ENCODE measurements around the gene GPM6B.

Gene GPM6B

GRCh38 chrX:13748486-13748885, 68.4 kb downstream of the GPM6B start:
- no peak for TF ChIP-seq CTCF (IDR thresholded peaks at IDR 0.05; ENCODE audit: low read depth, low read length)
- no peak for TF ChIP-seq MYC (IDR thresholded peaks at IDR 0.05; ENCODE audit: low read depth, low read length)
- no peak for TF ChIP-seq MAX (IDR thresholded peaks at IDR 0.05; ENCODE audit: low read depth, low read length)
- TF ChIP-seq POLR2A (IDR thresholded peaks at IDR 0.05; ENCODE audit: extremely low read depth, insufficient read length) = no peak
- H3K4me3 ChIP-seq (ENCODE audit: low read depth, low read length) = no peak overlapping the region
- DNase-seq (ENCODE audit: low read depth) = no peak

DNA sequence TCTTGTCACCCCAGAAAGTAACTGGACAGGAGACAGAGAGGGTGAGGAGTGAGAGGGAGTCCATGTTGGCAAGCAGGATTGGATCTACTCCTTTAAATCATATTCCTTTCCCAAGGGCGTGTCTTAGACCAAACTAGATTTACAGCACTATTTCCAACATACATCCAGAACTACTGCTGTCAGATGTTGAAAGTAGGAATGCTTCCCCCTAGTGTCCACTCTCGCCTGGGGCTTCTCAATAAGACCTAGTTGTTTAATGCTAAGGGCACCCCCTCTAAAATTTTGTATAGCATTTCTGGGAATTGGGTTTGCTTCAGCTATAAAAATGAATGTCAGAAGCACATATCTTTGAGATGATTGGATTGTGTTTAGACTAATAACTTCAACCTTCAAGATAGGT, 69.1 kb downstream of the GPM6B start:
- TF ChIP-seq CTCF (IDR thresholded peaks at IDR 0.05; ENCODE audit: low read depth, low read length) = peak; percentile 43
- TF ChIP-seq MYC (IDR thresholded peaks at IDR 0.05; ENCODE audit: low read depth, low read length) = no peak
- H3K4me3 ChIP-seq (ENCODE audit: low read depth, low read length) = no peak overlapping the region
- DNase-seq (ENCODE audit: low read depth) = peak; percentile 67

GRCh38 chrX:13742397-13743176, 74.3 kb downstream of the GPM6B start:
- DNase-seq (ENCODE audit: low read depth) = peak; percentile 34
- TF ChIP-seq MAX (IDR thresholded peaks at IDR 0.05; ENCODE audit: low read depth, low read length) = no peak
- no peak for TF ChIP-seq MYC (IDR thresholded peaks at IDR 0.05; ENCODE audit: low read depth, low read length)
- TF ChIP-seq POLR2A (IDR thresholded peaks at IDR 0.05; ENCODE audit: extremely low read depth, insufficient read length) = no peak
- no peak for TF ChIP-seq CTCF (IDR thresholded peaks at IDR 0.05; ENCODE audit: low read depth, low read length)

GRCh38 chrX:13741695-13742094, 75.2 kb downstream of the GPM6B start:
- peak; percentile 48 for DNase-seq (ENCODE audit: low read depth)
- TF ChIP-seq MYC (IDR thresholded peaks at IDR 0.05; ENCODE audit: low read depth, low read length) = no peak
- TF ChIP-seq POLR2A (IDR thresholded peaks at IDR 0.05; ENCODE audit: extremely low read depth, insufficient read length) = no peak
- TF ChIP-seq CTCF (IDR thresholded peaks at IDR 0.05; ENCODE audit: low read depth, low read length) = no peak
- TF ChIP-seq MAX (IDR thresholded peaks at IDR 0.05; ENCODE audit: low read depth, low read length) = no peak
- H3K4me3 ChIP-seq (ENCODE audit: low read depth, low read length) = no peak overlapping the region

More at GRCh38 chrX:13742397-13743176, 74.3 kb downstream of the GPM6B start:
- H3K4me3 ChIP-seq (ENCODE audit: low read depth, low read length) = no peak overlapping the region

DNA sequence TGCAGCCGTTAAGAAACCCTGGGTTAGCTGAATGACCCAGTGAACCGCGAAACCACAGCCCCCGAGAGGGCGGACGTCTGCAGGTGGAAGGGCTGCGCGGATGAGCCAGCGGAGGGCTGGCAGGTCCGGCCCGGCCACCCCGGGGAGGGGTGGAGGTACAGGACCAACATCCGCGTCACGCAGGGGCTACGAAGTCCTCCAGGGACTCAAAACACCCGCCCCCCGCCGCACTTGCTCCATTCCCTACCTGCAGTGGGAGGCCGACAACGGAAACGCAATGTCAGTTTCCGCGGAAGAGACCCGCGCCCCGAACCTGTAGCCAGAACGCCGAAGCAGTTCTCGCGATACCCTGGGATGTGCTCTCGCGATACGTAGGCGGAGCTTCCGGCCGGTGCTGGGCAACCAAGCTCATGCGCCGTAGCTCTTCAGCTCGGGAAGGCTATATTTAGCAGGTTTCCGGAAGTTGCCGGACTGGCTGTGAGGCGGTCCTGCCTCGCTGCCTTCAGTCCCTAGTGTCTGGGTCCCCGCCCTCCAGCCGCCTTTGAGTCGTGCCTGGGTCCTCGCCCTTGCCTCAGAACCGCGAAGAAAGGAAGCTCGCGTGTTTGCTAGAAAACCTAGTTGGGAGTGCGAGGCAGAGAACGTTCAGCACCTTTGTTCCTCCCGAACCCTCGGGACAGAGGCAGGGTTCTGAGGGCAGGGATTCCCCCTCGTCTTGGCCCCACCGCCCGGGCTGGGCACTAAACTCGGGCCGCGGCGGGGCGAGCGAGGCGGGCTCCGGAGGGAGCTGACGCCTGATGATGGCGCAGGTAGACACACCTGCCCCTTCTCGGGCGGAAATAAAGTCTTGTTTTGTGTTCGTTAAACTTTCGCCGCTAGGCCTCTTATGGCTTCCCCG, 82.4 kb downstream of the GPM6B start, which contains the start of the genes OFD1 and TRAPPC2:
Gene OFD1, plus strand, starts transcription at position 471 of the 895 bp plus-strand sequence. Its CDS starts 324 bp downstream, at position 795.
Gene TRAPPC2, minus strand, starts transcription at position 343 of the 895 bp plus-strand sequence. CDS start 14,657 bp downstream, outside the sequence.
- TF ChIP-seq MYC (IDR thresholded peaks at IDR 0.05; ENCODE audit: low read depth, low read length) (peak; percentile 50; the same call in 1 of the 2 replicates), CTCF (IDR thresholded peaks at IDR 0.05; ENCODE audit: low read depth, low read length) (no peak), POLR2A (IDR thresholded peaks at IDR 0.05; ENCODE audit: extremely low read depth, insufficient read length) (peak; percentile 86), MAX (IDR thresholded peaks at IDR 0.05; ENCODE audit: low read depth, low read length) (peak; percentile 45; the same call in 1 of the 2 replicates)
- peak; percentile 96 for DNase-seq (ENCODE audit: low read depth)
- peak within 1 kb of the TSS; percentile 97 for H3K4me3 ChIP-seq (ENCODE audit: low read depth, low read length)

Data from NB4 (cell line).